GM21447 (cell line): ENCODE measurements around the gene HOXC9.

Source experiments
- ATAC-seq: cut with Tn5 transposase; IDR thresholded peaks from one replicate; pipeline ENCODE4 v1.9.1; 2021; ENCODE audit not compliant: unreplicated experiment

Gene HOXC9

GRCh38 chr12:53975479-53976152, 24.3 kb upstream of the HOXC9 start:
- no peak for ATAC-seq

GRCh38 chr12:53976172-53976822, 23.7 kb upstream of the HOXC9 start:
- ATAC-seq = no peak

GRCh38 chr12:53976823-53977595, 23.0 kb upstream of the HOXC9 start:
- ATAC-seq = no peak

- ATAC-seq = no peak
Measured at GRCh38 chr12:53977596-53978445, 22.1 kb upstream of the HOXC9 start.

GRCh38 chr12:53978477-53979356, 21.2 kb upstream of the HOXC9 start:
- no peak for ATAC-seq

GRCh38 chr12:53980104-53980801, 19.7 kb upstream of the HOXC9 start:
- ATAC-seq = no peak

- no peak for ATAC-seq
Measured at GRCh38 chr12:53980802-53981496, 19.0 kb upstream of the HOXC9 start.

- ATAC-seq = no peak
Measured at GRCh38 chr12:53981634-53982565, 18.1 kb upstream of the HOXC9 start.

- no peak for ATAC-seq
Measured at GRCh38 chr12:53982648-53983567, 17.1 kb upstream of the HOXC9 start.

- ATAC-seq = no peak
Measured at GRCh38 chr12:53983568-53983949, 16.4 kb upstream of the HOXC9 start.

GRCh38 chr12:53983950-53984572, 15.9 kb upstream of the HOXC9 start:
- ATAC-seq = no peak

- no peak for ATAC-seq
Measured at GRCh38 chr12:53984901-53985691, 14.9 kb upstream of the HOXC9 start, which contains the start of gene HOXC10. TSS of gene HOXC10 (plus strand) at chr12:53985146. CDS start at chr12:53985260, 114 bp downstream.

- no peak for ATAC-seq
Measured at GRCh38 chr12:53985692-53985993, 14.3 kb upstream of the HOXC9 start.

GRCh38 chr12:53985994-53986685, 13.8 kb upstream of the HOXC9 start:
- ATAC-seq = no peak
